22Rv1 (cell line): ENCODE results near the gene GPC6.

Source experiments
- CTCF ChIP-seq: fragments of 450-650 bp; IDR thresholded peaks from 2 replicates; pipeline ENCODE4 v1.5.1; 2017; ENCODE audit warnings: mild to moderate bottlenecking
- ZFX ChIP-seq: fragments of 450-650 bp; IDR thresholded peaks from 2 replicates; pipeline ENCODE4 v1.6.1; 2017; ENCODE audit warnings: antibody characterized with exemption, borderline replicate concordance

DNA sequence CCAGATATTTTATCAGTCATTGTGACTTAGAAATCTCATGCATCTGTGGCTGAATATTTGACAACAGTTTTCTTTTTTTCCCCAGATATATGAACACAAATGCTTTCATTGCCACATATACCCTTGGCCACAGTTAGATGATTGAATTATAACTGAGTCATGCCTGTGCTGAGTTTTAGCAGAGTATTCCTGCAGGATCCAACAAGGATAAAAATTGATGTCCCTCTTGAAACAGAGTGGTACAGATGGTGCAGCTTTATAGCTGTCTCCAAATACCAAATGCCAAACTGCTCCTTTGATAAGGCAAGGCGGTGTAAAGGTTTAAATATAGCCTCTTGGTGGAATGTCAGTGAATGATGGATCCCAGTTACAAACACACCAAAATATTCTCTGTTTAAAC, 428.5 kb downstream of the GPC6 start:
- TF ChIP-seq CTCF (no peak), ZFX (no peak)
